MM.1S (cell line): ENCODE measurements around the gene LRP5.

Source experiments
- DNase-seq: peaks from one replicate; pipeline ENCODE4 v3.0.0-alpha.2; 2015
- H2AFZ ChIP-seq: fragments of 300-600 bp; sonication (generic); 2 replicates; pipeline ENCODE4 v1.6.0; 2016; ENCODE audit warnings: antibody characterized with exemption, low read length
- H3F3A ChIP-seq: fragments of 300-600 bp; sonication (generic); 2 replicates; pipeline ENCODE4 v1.6.1; 2016; ENCODE audit warnings: mild to moderate bottlenecking, antibody characterized with exemption, low read length, moderate library complexity, mixed read lengths; ENCODE audit not compliant: insufficient read depth
- H3K27ac ChIP-seq: fragments of 300-600 bp; sonication (generic); 2 replicates; pipeline ENCODE4 v1.5.1; 2016; ENCODE audit warnings: mild to moderate bottlenecking, low read length
- H3K27me3 ChIP-seq: fragments of 300-600 bp; sonication (generic); replicated peaks from 2 replicates; pipeline ENCODE4 v1.6.0; 2016; ENCODE audit warnings: low read length; ENCODE audit not compliant: insufficient read depth
- H3K36me3 ChIP-seq: fragments of 300-600 bp; sonication (generic); replicated peaks from 2 replicates; pipeline ENCODE4 v1.6.1; 2016; ENCODE audit warnings: mild to moderate bottlenecking, low read length, mixed read lengths; ENCODE audit not compliant: insufficient read depth
- H3K4me1 ChIP-seq: fragments of 300-600 bp; sonication (generic); 2 replicates; pipeline ENCODE4 v1.6.1; 2016; ENCODE audit warnings: low read length, mixed read lengths
- H3K4me2 ChIP-seq: fragments of 300-600 bp; sonication (generic); 2 replicates; pipeline ENCODE4 v1.6.0; 2016; ENCODE audit warnings: low read depth, low read length
- H3K4me3 ChIP-seq: fragments of 300-600 bp; sonication (generic); 2 replicates; pipeline ENCODE4 v1.5.1; 2016; ENCODE audit warnings: low read length, mixed read lengths
- H3K79me2 ChIP-seq: fragments of 300-600 bp; sonication (generic); 2 replicates; pipeline ENCODE4 v1.6.1; 2016; ENCODE audit warnings: mixed run types, low read length, mixed read lengths
- H3K9ac ChIP-seq: fragments of 300-600 bp; sonication (generic); 2 replicates; pipeline ENCODE4 v1.6.1; 2016; ENCODE audit warnings: low read length, mixed read lengths
- H3K9me2 ChIP-seq: fragments of 300-600 bp; sonication (generic); replicated peaks from 2 replicates; pipeline ENCODE4 v1.6.1; 2016; ENCODE audit warnings: mild to moderate bottlenecking, low read length, mixed read lengths; ENCODE audit not compliant: insufficient read depth
- H3K9me3 ChIP-seq: fragments of 300-600 bp; sonication (generic); replicated peaks from 2 replicates; pipeline ENCODE4 v1.6.1; 2016; ENCODE audit warnings: mild to moderate bottlenecking, low read length, mixed read lengths; ENCODE audit not compliant: insufficient read depth
- H4K20me1 ChIP-seq: fragments of 300-600 bp; sonication (generic); 2 replicates; pipeline ENCODE4 v1.6.1; 2016; ENCODE audit warnings: mild to moderate bottlenecking, low read length, moderate library complexity, mixed read lengths; ENCODE audit not compliant: insufficient read depth
- CTCF ChIP-seq: fragments of 300-600 bp; sonication (generic); IDR thresholded peaks from 2 replicates; pipeline ENCODE4 v1.5.1; 2016; ENCODE audit warnings: antibody characterized with exemption, low read length, mixed read lengths
- EZH2 ChIP-seq: fragments of 300-600 bp; sonication (generic); optimal IDR thresholded peaks from 2 replicates; pipeline ENCODE3; 2017; ENCODE audit warnings: low read depth, mild to moderate bottlenecking, antibody characterized with exemption, low read length, mixed read lengths
- EZH2phosphoT487 ChIP-seq: fragments of 300-600 bp; sonication (generic); IDR thresholded peaks from 2 replicates; pipeline ENCODE4 v1.6.1; 2018; ENCODE audit warnings: antibody characterized with exemption, low read length

The LRP5 gene

GRCh38 chr11:68295271-68295670 lies 17.1 kb upstream of the LRP5 start:
- peaks cover 16% of the 10 kb centered on the region for H3K4me1 ChIP-seq

GRCh38 chr11:68295940-68296339 lies 16.5 kb upstream of the LRP5 start:
- Histone ChIP-seq H3K27ac (no peak overlapping the region), H3K4me1 (peaks cover 16% of the 10 kb centered on the region), H3K79me2 (no peaks in the 10 kb centered on the region), H3K36me3 (no peaks in the 10 kb centered on the region), H3K9me3 (no peaks in the 10 kb centered on the region), H3F3A (no peaks in the 10 kb centered on the region), H3K4me3 (no peak overlapping the region), H3K9ac (no peak overlapping the region), H3K27me3 (no peaks in the 10 kb centered on the region), H4K20me1 (no peaks in the 10 kb centered on the region), H2AFZ (no peak overlapping the region), H3K4me2 (no peak overlapping the region), H3K9me2 (no peaks in the 10 kb centered on the region)
- DNase-seq = no peak
- no peak for TF ChIP-seq EZH2phosphoT487
- no peak for TF ChIP-seq EZH2
- no peak for TF ChIP-seq CTCF

More at GRCh38 chr11:68295271-68295670, 17.1 kb upstream of the LRP5 start:
- H4K20me1 ChIP-seq = no peaks in the 10 kb centered on the region
- TF ChIP-seq CTCF = no peak
- no peak for TF ChIP-seq EZH2phosphoT487
- no peak for TF ChIP-seq EZH2
- H3K27me3 ChIP-seq = no peaks in the 10 kb centered on the region
- no peaks in the 10 kb centered on the region for H3K9me3 ChIP-seq
- no peak overlapping the region for H3K4me3 ChIP-seq
- H3K36me3 ChIP-seq = no peaks in the 10 kb centered on the region
- no peak overlapping the region for H3K4me2 ChIP-seq
- H2AFZ ChIP-seq = no peak overlapping the region
- no peaks in the 10 kb centered on the region for H3K9me2 ChIP-seq
- no peaks in the 10 kb centered on the region for H3F3A ChIP-seq
- no peak overlapping the region for H3K27ac ChIP-seq
- DNase-seq = no peak
- no peak overlapping the region for H3K9ac ChIP-seq
- no peaks in the 10 kb centered on the region for H3K79me2 ChIP-seq

GRCh38 chr11:68296344-68297051 lies 15.9 kb upstream of the LRP5 start:
- no peak for DNase-seq
- Histone ChIP-seq H3K9me2 (no peaks in the 10 kb centered on the region), H3K27me3 (no peaks in the 10 kb centered on the region), H3F3A (no peaks in the 10 kb centered on the region), H3K9ac (no peak overlapping the region), H3K9me3 (no peaks in the 10 kb centered on the region), H3K4me3 (no peak overlapping the region), H3K4me2 (no peak overlapping the region), H4K20me1 (no peaks in the 10 kb centered on the region), H2AFZ (no peak overlapping the region), H3K4me1 (peaks cover 16% of the 10 kb centered on the region), H3K79me2 (no peaks in the 10 kb centered on the region), H3K27ac (no peak overlapping the region), H3K36me3 (no peaks in the 10 kb centered on the region)
- TF ChIP-seq CTCF (no peak), EZH2phosphoT487 (no peak), EZH2 (no peak)
